ENCODE measurements around the gene JAKMIP1. TPM values are rescaled to one million over a fixed set of nuclear protein-coding genes. Genes with fewer than 3 reads are reported as not detected.

Gene JAKMIP1
- total RNA-seq, 1 experiment from 2014 or later: not detected

- no peak for DNase-seq (ENCODE audit: low read depth, low spot score)
- in situ Hi-C loops (cut with HindIII; ENCODE audit: low pct_unique_long_range_greater_than_20kb, low sequenced_read_pairs): no loop called here
These were observed 125.6 kb downstream of the JAKMIP1 start for GRCh38 chr4:6074758-6075157.

- in situ Hi-C loops (cut with HindIII; ENCODE audit: low pct_unique_long_range_greater_than_20kb, low sequenced_read_pairs): no loop called here
- DNase-seq (ENCODE audit: low read depth, low spot score): no peak
These were observed 128.2 kb downstream of the JAKMIP1 start for GRCh38 chr4:6071959-6072720.

GRCh38 chr4:6071191-6071958, 129.0 kb downstream of the JAKMIP1 start:
- in situ Hi-C loops (cut with HindIII; ENCODE audit: low pct_unique_long_range_greater_than_20kb, low sequenced_read_pairs): no loop called here
- no peak for DNase-seq (ENCODE audit: low read depth, low spot score)

GRCh38 chr4:6069845-6070709, 130.3 kb downstream of the JAKMIP1 start:
- no peak for DNase-seq (ENCODE audit: low read depth, low spot score)
- in situ Hi-C loops (cut with HindIII; ENCODE audit: low pct_unique_long_range_greater_than_20kb, low sequenced_read_pairs): no loop called here

- in situ Hi-C loops (cut with HindIII; ENCODE audit: low pct_unique_long_range_greater_than_20kb, low sequenced_read_pairs): no loop called here
- DNase-seq (ENCODE audit: low read depth, low spot score): no peak
These were observed 131.4 kb downstream of the JAKMIP1 start for GRCh38 chr4:6068986-6069385.

- in situ Hi-C loops (cut with HindIII; ENCODE audit: low pct_unique_long_range_greater_than_20kb, low sequenced_read_pairs): no loop called here
These were observed 134.3 kb downstream of the JAKMIP1 start for GRCh38 chr4:6065934-6066590.

GRCh38 chr4:6065166-6065565, 135.2 kb downstream of the JAKMIP1 start:
- no peak for DNase-seq (ENCODE audit: low read depth, low spot score)

More at GRCh38 chr4:6065934-6066590, 134.3 kb downstream of the JAKMIP1 start:
- DNase-seq (ENCODE audit: low read depth, low spot score): no peak

GRCh38 chr4:6064383-6064782, 136.0 kb downstream of the JAKMIP1 start:
- DNase-seq (ENCODE audit: low read depth, low spot score): no peak
- in situ Hi-C loops (cut with HindIII; ENCODE audit: low pct_unique_long_range_greater_than_20kb, low sequenced_read_pairs): no loop called here

More at GRCh38 chr4:6065166-6065565, 135.2 kb downstream of the JAKMIP1 start:
- in situ Hi-C loops (cut with HindIII; ENCODE audit: low pct_unique_long_range_greater_than_20kb, low sequenced_read_pairs): no loop called here

GRCh38 chr4:6063684-6064083, 136.7 kb downstream of the JAKMIP1 start:
- DNase-seq (ENCODE audit: low read depth, low spot score): no peak
- in situ Hi-C loops (cut with HindIII; ENCODE audit: low pct_unique_long_range_greater_than_20kb, low sequenced_read_pairs): no loop called here

- no peak for DNase-seq (ENCODE audit: low read depth, low spot score)
- in situ Hi-C loops (cut with HindIII; ENCODE audit: low pct_unique_long_range_greater_than_20kb, low sequenced_read_pairs): no loop called here
These were observed 138.2 kb downstream of the JAKMIP1 start for GRCh38 chr4:6062133-6062532.

- no peak for DNase-seq (ENCODE audit: low read depth, low spot score)
- in situ Hi-C loops (cut with HindIII; ENCODE audit: low pct_unique_long_range_greater_than_20kb, low sequenced_read_pairs): no loop called here
These were observed 141.0 kb downstream of the JAKMIP1 start for GRCh38 chr4:6059375-6059805.

GRCh38 chr4:6058531-6059374, 141.6 kb downstream of the JAKMIP1 start:
- in situ Hi-C loops (cut with HindIII; ENCODE audit: low pct_unique_long_range_greater_than_20kb, low sequenced_read_pairs): no loop called here
- DNase-seq (ENCODE audit: low read depth, low spot score): no peak

- DNase-seq (ENCODE audit: low read depth, low spot score): no peak
- in situ Hi-C loops (cut with HindIII; ENCODE audit: low pct_unique_long_range_greater_than_20kb, low sequenced_read_pairs): no loop called here
These were observed 143.2 kb downstream of the JAKMIP1 start for GRCh38 chr4:6056976-6057766.

- in situ Hi-C loops (cut with HindIII; ENCODE audit: low pct_unique_long_range_greater_than_20kb, low sequenced_read_pairs): no loop called here
- no peak for DNase-seq (ENCODE audit: low read depth, low spot score)
These were observed 144.9 kb downstream of the JAKMIP1 start for GRCh38 chr4:6055436-6055835.

GRCh38 chr4:6055030-6055429, 145.3 kb downstream of the JAKMIP1 start:
- no peak for DNase-seq (ENCODE audit: low read depth, low spot score)
- in situ Hi-C loops (cut with HindIII; ENCODE audit: low pct_unique_long_range_greater_than_20kb, low sequenced_read_pairs): no loop called here

Data from SK-MEL-5 (cell line).